RPMI7951 (cell line): ENCODE results near the gene C11orf21. TPM values are rescaled to one million over a fixed set of nuclear protein-coding genes. Genes with fewer than 3 reads are reported as not detected.
A peak's percentile ranks its signal among the peaks of the same experiment; 100 is the strongest.

Source experiments
- DNase-seq: peaks from one replicate; pipeline ENCODE4 v3.0.0-alpha.2; 2012; ENCODE audit warnings: low read depth
- total RNA-seq: library from RNA; depleted of rRNA; stranded (reverse); fragments of >200 nt; shearing (Covaris generic); gene quantifications from 2 replicates; pipeline ENCODE4 v1.2.3, GENCODE V29; 2014

The C11orf21 gene
- total RNA-seq, 1 experiment from 2014 or later = 1.6 TPM

DNA sequence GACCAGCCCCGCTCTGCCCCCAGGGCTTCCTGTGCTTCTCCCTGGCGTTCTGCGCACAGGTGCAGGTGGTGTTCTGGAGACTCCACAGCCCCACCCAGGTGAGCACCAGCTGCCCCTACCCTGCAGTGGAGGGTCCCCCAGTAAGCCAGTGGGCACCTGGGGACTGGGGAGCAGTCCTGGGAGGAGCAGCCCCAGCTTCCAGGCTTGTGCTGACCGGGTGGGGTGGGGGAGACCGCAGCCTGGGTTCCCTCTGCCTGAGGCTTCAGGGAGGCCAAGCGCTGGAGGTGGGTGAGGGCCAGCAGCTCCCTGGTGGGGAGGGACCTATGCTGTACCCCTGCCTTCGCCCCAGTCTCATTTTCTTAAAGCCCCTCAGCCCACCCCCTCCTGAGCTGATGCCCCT is 7.0 kb upstream of the C11orf21 start:
- no peak for DNase-seq

GRCh38 chr11:2307501-2308331 is 6.0 kb upstream of the C11orf21 start:
- no peak for DNase-seq

GRCh38 chr11:2306877-2307500 is 5.3 kb upstream of the C11orf21 start:
- peak; percentile 66 for DNase-seq

GRCh38 chr11:2306452-2306823 is 4.7 kb upstream of the C11orf21 start:
- peak; percentile 87 for DNase-seq

DNA sequence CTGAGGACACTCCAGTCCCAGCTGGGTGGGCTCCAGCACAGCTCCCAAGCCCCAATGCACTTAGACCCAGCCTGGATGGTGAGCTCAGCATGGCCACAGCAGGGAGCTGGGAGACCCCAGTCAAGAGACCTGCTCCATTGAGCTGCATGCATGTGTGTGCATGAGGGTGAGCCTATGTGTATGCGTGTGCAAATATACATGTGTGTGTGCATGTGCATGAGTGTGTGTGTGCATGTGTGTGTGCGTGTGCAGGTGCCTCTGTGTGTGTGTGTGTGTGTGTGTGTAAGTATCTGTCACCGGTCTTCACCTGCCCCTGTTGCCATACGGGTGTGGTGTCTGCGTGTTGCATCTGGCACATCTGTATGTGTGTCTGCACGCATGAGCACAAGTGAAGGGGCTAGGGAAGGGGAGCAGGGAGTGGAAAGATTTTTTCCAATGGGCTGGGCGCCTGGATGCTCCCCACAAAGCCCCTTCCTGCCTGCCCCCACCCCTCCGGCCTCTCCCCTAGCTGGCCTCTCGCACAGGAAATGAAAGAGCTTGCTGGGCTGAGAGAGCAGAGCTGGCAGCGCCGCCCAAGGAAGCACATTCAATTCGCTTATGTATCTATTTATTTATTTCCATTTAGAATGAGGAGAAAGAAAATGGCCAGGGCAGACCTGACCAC is 4.2 kb upstream of the C11orf21 start:
- DNase-seq = peak; percentile 51

- DNase-seq = peak; percentile 58
Measured at GRCh38 chr11:2305140-2305778, 3.5 kb upstream of the C11orf21 start.

- no peak for DNase-seq
Measured at GRCh38 chr11:2304506-2305139, 2.9 kb upstream of the C11orf21 start.

DNA sequence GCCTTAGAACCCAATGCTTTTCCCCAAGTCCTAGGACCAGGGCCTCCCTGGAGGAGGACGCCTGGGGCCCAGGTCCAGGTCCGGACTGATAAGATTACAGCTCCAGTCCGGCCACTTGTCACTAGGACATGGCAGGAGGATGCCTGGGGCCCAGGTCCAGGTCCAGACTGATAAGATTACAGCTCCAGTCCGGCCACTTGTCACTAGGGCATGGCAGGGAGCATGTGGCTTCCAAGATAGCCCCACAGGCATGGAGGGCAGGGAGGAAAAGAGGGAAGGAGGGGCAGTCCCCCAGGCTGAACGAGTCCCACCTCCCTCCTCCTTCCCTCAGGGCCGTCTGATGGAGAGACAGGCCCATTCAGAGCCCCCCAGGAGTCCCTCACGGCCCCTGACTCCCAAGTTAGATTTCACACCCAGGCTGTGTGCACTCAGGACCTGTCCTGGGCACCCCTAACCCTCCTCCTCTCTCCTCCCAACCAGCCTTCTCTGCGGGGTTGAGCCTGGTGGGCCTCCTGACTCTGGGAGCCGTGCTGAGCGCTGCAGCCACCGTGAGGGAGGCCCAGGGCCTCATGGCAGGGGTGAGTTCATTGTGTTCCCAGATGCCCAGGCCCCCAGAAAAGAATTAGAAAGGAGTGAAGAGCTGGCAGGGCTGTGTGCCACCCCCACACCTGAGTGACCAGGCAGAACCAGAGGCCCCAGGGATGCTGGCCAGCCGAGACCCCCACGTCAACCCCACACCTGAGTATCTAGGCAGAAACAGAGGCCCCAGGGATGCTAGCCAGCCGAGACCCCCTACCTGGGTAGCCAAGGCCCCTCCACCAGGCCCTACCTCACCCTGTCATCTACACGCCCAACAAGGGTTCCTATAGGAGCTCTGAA is 2.1 kb upstream of the C11orf21 start:
- DNase-seq = no peak

- no peak for DNase-seq
Measured at GRCh38 chr11:2302896-2303626, 1.3 kb upstream of the C11orf21 start.

DNA sequence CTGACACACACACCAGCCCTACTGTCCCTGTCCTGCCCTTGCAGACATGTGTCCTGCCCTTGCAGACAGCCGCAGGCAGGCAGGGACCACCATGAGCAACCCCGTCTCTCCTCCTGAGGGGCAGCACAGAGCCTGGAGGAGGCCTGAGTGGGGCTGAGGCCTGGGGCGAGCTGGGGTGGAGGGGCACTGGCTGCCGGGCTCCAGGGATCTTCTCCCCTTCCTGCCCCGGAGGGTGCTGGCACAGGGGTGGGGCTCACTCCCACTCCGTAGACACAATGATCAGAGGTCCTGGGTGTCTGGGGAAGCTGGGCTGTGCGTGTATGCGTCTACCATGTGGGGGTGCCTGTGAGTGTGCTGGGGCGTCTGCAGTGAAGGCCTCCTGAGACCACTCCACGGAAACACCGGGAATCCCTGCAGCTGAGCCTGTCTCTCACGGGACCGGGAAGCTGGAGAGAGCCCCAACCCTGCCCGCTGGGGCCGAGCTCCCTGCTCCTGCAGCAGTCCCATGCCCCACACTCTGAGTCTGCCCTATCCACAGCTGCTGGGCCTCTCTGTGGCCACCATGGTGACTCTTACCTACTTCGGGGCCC is 683 bp upstream of the C11orf21 start:
- no peak for DNase-seq

DNA sequence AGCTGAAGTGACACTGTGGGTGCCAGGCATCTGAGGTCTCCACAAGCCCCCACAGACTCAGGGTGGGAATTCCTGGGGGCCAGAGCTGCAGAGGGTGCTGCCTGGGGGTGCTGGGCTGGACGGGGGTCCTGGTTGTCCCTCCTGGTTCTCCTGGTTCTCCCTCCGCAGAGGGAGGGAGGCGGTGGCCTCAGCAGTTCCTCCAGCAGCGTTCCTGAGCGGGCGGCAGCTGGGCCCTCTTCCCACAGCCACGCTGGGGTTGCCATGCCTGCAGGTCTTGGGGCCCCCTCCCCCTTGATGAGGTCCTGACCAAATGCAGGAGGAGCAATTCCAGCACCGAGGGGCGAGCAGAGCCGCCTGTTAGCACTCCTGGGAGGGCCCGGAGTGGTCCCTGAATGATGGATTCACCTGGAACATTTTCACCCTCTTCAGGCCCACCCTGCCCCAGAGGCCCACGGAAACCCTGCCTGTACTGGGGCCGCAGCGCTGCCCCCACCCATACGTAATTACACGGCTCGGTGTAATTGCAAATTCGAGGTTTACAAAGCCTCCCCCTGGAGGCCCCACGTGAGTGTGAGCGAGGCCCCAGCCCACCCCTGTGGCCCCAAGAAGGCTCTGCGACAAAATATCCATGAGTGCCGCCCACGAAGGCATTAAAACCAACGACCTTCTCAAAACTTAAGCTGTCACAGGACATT is 635 bp downstream of the C11orf21 start:
- no peak for DNase-seq

GRCh38 chr11:2300290-2300935 is 1.3 kb downstream of the C11orf21 start:
- DNase-seq = no peak

GRCh38 chr11:2299773-2300172 is 1.9 kb downstream of the C11orf21 start:
- DNase-seq = no peak

DNA sequence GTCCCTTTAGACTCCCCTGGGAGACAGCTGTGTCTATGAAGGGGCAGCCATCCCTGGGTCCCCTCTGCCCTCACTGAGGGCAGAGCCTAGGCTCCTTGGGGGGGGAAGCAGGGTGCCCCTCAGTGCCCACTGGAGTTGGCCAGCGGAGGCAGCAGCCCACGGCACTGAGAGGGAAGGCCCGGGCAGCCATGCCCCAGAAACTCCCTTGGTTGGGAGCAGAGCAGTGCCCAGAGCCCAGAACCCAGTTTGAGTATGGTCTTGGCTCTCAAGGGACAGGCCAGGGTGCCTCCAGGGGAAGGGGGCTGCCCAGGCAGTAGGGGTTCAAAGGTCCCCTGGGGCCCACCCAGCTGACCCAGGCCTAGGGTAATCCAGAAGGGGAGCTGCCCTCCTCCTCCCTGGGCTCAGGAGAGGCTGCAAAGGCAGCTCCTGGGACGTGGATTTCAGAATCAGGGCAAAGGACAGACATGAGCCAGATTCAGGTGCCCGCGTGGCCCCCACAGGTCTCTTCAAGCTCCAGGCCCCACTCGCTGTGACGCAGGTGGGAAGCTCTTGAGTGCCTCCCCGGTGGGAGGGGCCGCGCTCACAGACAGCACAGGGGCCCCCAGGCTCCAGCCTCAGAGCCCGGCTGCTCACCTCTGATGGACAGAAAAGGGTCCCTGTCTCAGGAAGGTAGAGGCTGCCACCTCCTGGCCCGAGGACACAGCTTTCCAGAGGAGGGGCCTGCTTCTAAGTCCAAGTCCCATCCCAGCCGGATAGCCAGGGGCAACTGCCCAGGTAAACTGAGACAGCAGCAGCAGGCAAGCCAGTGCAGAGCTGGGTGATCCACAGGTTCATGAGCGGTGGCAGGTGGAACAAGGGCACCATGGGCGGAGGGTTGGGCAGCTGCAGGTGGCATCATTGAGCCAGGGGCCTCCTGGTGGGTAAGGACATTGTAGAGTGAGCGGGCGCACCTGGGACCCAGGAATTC is 2.6 kb downstream of the C11orf21 start:
- no peak for DNase-seq

- no peak for DNase-seq
Measured at GRCh38 chr11:2298131-2298794, 3.5 kb downstream of the C11orf21 start.

DNA sequence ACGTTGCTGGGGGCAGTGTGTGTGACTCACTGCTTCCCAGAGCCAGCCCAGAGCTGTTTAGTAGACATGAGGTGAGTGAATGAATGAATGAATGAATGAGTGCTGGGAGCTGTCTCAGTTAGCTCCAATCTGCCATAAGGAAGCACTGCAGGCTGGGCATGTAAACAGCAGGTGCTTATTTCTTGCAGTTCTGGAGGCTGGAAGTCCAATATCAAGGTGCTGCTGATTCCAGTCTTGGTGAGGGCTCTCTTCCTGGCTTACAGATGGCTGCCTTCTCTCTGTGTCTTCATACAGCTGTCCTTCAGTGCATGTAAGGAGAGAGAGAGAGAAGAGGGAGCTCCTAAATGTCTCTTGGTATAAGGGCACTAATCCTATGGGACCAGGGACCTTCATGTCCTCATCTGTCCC is 4.1 kb downstream of the C11orf21 start:
- no peak for DNase-seq
